ENCODE measurements around the gene RNGTT. TPM values are rescaled to one million over a fixed set of nuclear protein-coding genes. Genes with fewer than 3 reads are reported as not detected.

The RNGTT gene
- total and polyA plus RNA-seq, 10 of the 15 experiments (the other 5 are each of a cell fraction or from before 2014, with no cell fraction given), result 7.7 to 30.4 (median 22.2) TPM

GRCh38 chr6:88619951-88620350, 343.5 kb downstream of the RNGTT start:
- no peak for TF ChIP-seq CEBPZ (IDR thresholded peaks at IDR 0.05; ENCODE audit: low read depth, low read length)
- no peak for TF ChIP-seq PRDM15 (CRISPR knock-in tag; IDR thresholded peaks at IDR 0.05)
- TF ChIP-seq TCF12 (IDR thresholded peaks at IDR 0.05; ENCODE audit: low read depth, low read length), result no peak
- no peak for TF ChIP-seq ZBTB4 (CRISPR knock-in tag; IDR thresholded peaks at IDR 0.05)
- TF ChIP-seq ESRRA (IDR thresholded peaks at IDR 0.05; ENCODE audit: low read length), result no peak
- no peak for TF ChIP-seq PML (IDR thresholded peaks at IDR 0.05; ENCODE audit: low read length)
- no peak for TF ChIP-seq NFXL1 (IDR thresholded peaks at IDR 0.05; ENCODE audit: borderline replicate concordance)
- no peak for TF ChIP-seq BMI1 (IDR thresholded peaks at IDR 0.05; ENCODE audit: borderline replicate concordance)
- no peak for TF ChIP-seq ATF7 (IDR thresholded peaks at IDR 0.05; ENCODE audit: low read depth)
- no peak for TF ChIP-seq SMARCA5 (IDR thresholded peaks at IDR 0.05)
- peaks cover 9% of the 10 kb centered on the region for H3K9me3 ChIP-seq (replicated peaks; ENCODE audit: control insufficient read depth, insufficient read depth, low read length)
- DNase-seq (ENCODE audit: low read depth, low spot score) (no peak), ATAC-seq (no peak), FAIRE-seq (no peak)
- BruUV-seq (replicated peaks), result no TSS peak
- ChIA-PET RAD21 (ENCODE audit: unreplicated experiment) (interaction anchor here (1.3 kb wide), 1 partner anchor 20 kb away, joined by 3 read pairs; no protein-coding TSS in a partner anchor), SMC1A (ENCODE audit: uncharacterized antibody, unreplicated experiment) (interaction anchor here (1.0 to 1.6 kb wide), 3 partner anchors 9 to 141 kb away, joined by 4 to 5 read pairs (median 5); no protein-coding TSS in a partner anchor), POLR2A (no interaction called here), CTCF (interaction anchor here (1.1 to 2.0 kb wide), 2 partner anchors 10 to 126 kb away, joined by 3 to 8 read pairs; no protein-coding TSS in a partner anchor)
- H3K27ac ChIP-seq (ENCODE audit: control insufficient read depth, insufficient read depth), result no peak overlapping the region
- WGBS (ENCODE audit: insufficient coverage, insufficient replicate concordance, low lambda C conversion rate, missing lambda C conversion rate), result 82% methylated on average over 7 of the region's 7 CpGs
- H3K36me3 ChIP-seq (ENCODE audit: control insufficient read depth in 2 of 2, insufficient read depth in 2 of 2, low read length in 1 of 2), result peaks cover 0 to 3% of the 10 kb centered on the region in 2 experiments; a peak in 2 of 4 replicates
- H3K4me3 ChIP-seq, result no peak overlapping the region
- no peak overlapping the region for H2AFZ ChIP-seq (ENCODE audit: control insufficient read depth, low read depth, low read length)
- H3K9ac ChIP-seq (ENCODE audit: control insufficient read depth, insufficient read depth, low read length), result no peak overlapping the region
- no peak overlapping the region for H3K4me2 ChIP-seq (ENCODE audit: control insufficient read depth, insufficient read depth)
- peaks cover 12% of the 10 kb centered on the region; the same call in 1 of the 2 replicates for H3K4me1 ChIP-seq (ENCODE audit: control insufficient read depth, insufficient read depth, low read length)
- intact Hi-C loops (cut with micrococcal nuclease; ENCODE audit: unreplicated experiment) (loop anchor here (10.0 kb wide), 3 partner anchors 375 to 785 kb away; no protein-coding TSS in a partner anchor), in situ Hi-C loops (cut with MboI) (no loop called here)
- no peaks in the 10 kb centered on the region for H3K27me3 ChIP-seq (replicated peaks in 1 of 2; ENCODE audit: control insufficient read depth in 2 of 2, insufficient read depth in 2 of 2, low read length in 1 of 2)
- no peaks in the 10 kb centered on the region for H4K20me1 ChIP-seq (ENCODE audit: control insufficient read depth, insufficient read depth)
- no peaks in the 10 kb centered on the region for H3K79me2 ChIP-seq (ENCODE audit: control insufficient read depth, insufficient read depth, low read length)
